ENCODE measurements around the gene ZNF534. TPM values are rescaled to one million over a fixed set of nuclear protein-coding genes. Genes with fewer than 3 reads are reported as not detected.
"Not testable (repeated sequence)": the region's sequence is repeated elsewhere in the genome, so short reads cannot be mapped to it uniquely, and the experiment has no call there.

ZNF534 gene
- total RNA-seq, 1 donor from 2014 or later: not detected

GRCh38 chr19:52492201-52492993 lies 63.4 kb downstream of the ZNF534 start:
- H3K4me3 Mint-ChIP-seq: peak overlapping the region; percentile 88
- H3K4me1 Mint-ChIP-seq (ENCODE audit: unreplicated experiment): peaks cover 4% of the 10 kb centered on the region
- H3K27ac Mint-ChIP-seq: peak overlapping the region; percentile 76
- DNase-seq (ENCODE audit: extremely low spot score, unreplicated experiment): peak; percentile 83
- TF ChIP-seq, protein P1, sequence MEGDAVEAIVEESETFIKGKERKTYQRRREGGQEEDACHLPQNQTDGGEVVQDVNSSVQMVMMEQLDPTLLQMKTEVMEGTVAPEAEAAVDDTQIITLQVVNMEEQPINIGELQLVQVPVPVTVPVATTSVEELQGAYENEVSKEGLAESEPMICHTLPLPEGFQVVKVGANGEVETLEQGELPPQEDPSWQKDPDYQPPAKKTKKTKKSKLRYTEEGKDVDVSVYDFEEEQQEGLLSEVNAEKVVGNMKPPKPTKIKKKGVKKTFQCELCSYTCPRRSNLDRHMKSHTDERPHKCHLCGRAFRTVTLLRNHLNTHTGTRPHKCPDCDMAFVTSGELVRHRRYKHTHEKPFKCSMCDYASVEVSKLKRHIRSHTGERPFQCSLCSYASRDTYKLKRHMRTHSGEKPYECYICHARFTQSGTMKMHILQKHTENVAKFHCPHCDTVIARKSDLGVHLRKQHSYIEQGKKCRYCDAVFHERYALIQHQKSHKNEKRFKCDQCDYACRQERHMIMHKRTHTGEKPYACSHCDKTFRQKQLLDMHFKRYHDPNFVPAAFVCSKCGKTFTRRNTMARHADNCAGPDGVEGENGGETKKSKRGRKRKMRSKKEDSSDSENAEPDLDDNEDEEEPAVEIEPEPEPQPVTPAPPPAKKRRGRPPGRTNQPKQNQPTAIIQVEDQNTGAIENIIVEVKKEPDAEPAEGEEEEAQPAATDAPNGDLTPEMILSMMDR (conservative IDR thresholded peaks at IDR 0.05): peak; percentile 36
- H3K36me3 Mint-ChIP-seq: no peaks in the 10 kb centered on the region
- peaks cover 19% of the 10 kb centered on the region for H3K27me3 Mint-ChIP-seq
- H3K9me3 Mint-ChIP-seq: no peaks in the 10 kb centered on the region

- no peak for DNase-seq (ENCODE audit: extremely low spot score, unreplicated experiment)
- no peaks in the 10 kb centered on the region for H3K36me3 Mint-ChIP-seq
- H3K27me3 Mint-ChIP-seq: peaks cover 19% of the 10 kb centered on the region
- peak overlapping the region; percentile 88 for H3K4me3 Mint-ChIP-seq
- TF ChIP-seq, protein P1 (conservative IDR thresholded peaks at IDR 0.05): peak; percentile 13
- H3K27ac Mint-ChIP-seq: peak overlapping the region; percentile 76
- peaks cover 4% of the 10 kb centered on the region for H3K4me1 Mint-ChIP-seq (ENCODE audit: unreplicated experiment)
- no peaks in the 10 kb centered on the region for H3K9me3 Mint-ChIP-seq
Observed at GRCh38 chr19:52492994-52493470, 64.1 kb downstream of the ZNF534 start.

GRCh38 chr19:52494518-52494917 lies 65.6 kb downstream of the ZNF534 start:
- Mint-ChIP-seq H3K27ac (no peak overlapping the region), H3K4me1 (ENCODE audit: unreplicated experiment) (peaks cover 4% of the 10 kb centered on the region), H3K27me3 (peaks cover 19% of the 10 kb centered on the region), H3K4me3 (no peak overlapping the region), H3K9me3 (no peaks in the 10 kb centered on the region), H3K36me3 (no peaks in the 10 kb centered on the region)
- TF ChIP-seq, protein P1 (conservative IDR thresholded peaks at IDR 0.05): no peak
- no peak for DNase-seq (ENCODE audit: extremely low spot score, unreplicated experiment)

DNA sequence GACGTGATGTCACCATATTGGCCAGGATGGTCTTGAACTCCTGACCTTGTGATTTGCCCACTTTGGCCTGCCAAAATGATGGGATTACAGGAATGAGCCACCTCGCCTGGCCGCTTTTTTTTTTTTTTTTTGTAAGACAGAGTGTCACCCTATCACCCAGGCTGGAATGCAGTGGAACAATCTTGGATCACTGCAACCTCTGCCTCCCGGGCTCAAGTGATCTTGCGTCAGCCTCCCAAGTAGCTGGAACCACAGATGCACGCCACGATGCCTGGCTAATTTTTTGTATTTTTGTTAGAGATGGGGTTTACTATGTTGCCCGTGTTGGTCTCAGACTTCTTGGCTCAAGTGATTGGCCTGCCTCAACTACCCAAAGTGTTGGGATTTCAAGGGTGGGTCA lies 69.6 kb downstream of the ZNF534 start:
- Mint-ChIP-seq H3K27ac (no peak overlapping the region), H3K4me1 (ENCODE audit: unreplicated experiment) (no peaks in the 10 kb centered on the region), H3K9me3 (no peaks in the 10 kb centered on the region), H3K27me3 (peaks cover 11% of the 10 kb centered on the region), H3K4me3 (no peak overlapping the region), H3K36me3 (no peaks in the 10 kb centered on the region)
- TF ChIP-seq, protein P1 (conservative IDR thresholded peaks at IDR 0.05): no peak
- DNase-seq (ENCODE audit: extremely low spot score, unreplicated experiment): no peak

DNA sequence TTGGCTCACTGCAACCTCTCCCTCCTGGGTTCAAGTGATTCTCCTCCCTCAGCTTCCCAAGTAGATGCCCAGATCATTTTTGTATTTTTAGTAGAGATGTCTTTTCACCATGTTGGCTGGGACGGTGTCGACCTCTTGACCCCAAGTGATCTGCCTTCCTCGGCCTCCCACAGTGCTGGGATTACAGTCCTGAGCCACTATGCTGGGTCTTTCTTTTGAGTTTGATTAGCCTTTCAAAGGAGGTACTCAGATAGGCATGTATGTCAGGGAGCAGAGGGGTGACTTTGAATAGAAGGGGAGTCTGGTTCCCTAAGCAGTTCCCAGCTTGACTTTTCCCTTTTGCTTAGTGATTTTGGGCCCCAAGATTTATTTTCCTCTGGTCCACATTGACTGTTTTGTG lies 71.5 kb downstream of the ZNF534 start:
- H3K36me3 Mint-ChIP-seq; H3K27me3 Mint-ChIP-seq; H3K4me1 Mint-ChIP-seq (ENCODE audit: unreplicated experiment); H3K9me3 Mint-ChIP-seq; H3K4me3 Mint-ChIP-seq; DNase-seq (ENCODE audit: extremely low spot score, unreplicated experiment); H3K27ac Mint-ChIP-seq: not testable (repeated sequence)

GRCh38 chr19:52500991-52501390 lies 72.0 kb downstream of the ZNF534 start:
- not testable (repeated sequence) for H3K4me3 Mint-ChIP-seq; H3K4me1 Mint-ChIP-seq (ENCODE audit: unreplicated experiment); DNase-seq (ENCODE audit: extremely low spot score, unreplicated experiment); H3K36me3 Mint-ChIP-seq; H3K27ac Mint-ChIP-seq; H3K27me3 Mint-ChIP-seq; H3K9me3 Mint-ChIP-seq

Other genes with a start within 250 kb of the ZNF534 start
- gene PPP2R1A, start 239.1 kb upstream of the ZNF534 start, total RNA-seq (ENCODE audit: low replicate concordance): 319 and 323 TPM in 2 replicates
- 24.1 and 33.2 TPM in 2 replicates for gene ZNF766, start 159.6 kb upstream of the ZNF534 start, total RNA-seq (ENCODE audit: low replicate concordance)
- gene ZNF480, start 132.0 kb upstream of the ZNF534 start, total RNA-seq (ENCODE audit: low replicate concordance): 16.8 and 26.2 TPM in 2 replicates
- 15.5 and 18.0 TPM in 2 replicates for gene ZNF610, start 92.9 kb upstream of the ZNF534 start, total RNA-seq (ENCODE audit: low replicate concordance)
- 25.7 and 29.6 TPM in 2 replicates for gene ZNF880, start 59.2 kb upstream of the ZNF534 start, total RNA-seq (ENCODE audit: low replicate concordance)
- gene ZNF528, start 31.3 kb upstream of the ZNF534 start, total RNA-seq (ENCODE audit: low replicate concordance): 21.8 and 31.0 TPM in 2 replicates
- 0.72 and 1.1 TPM in 2 replicates for gene ZNF578, start 24.4 kb downstream of the ZNF534 start, total RNA-seq (ENCODE audit: low replicate concordance)
- 37.4 and 52.6 TPM in 2 replicates for gene ZNF808, start 98.5 kb downstream of the ZNF534 start, total RNA-seq (ENCODE audit: low replicate concordance)
- gene ZNF701, start 141.1 kb downstream of the ZNF534 start, total RNA-seq (ENCODE audit: low replicate concordance): 25.2 and 29.1 TPM in 2 replicates
- 76.2 and 81.0 TPM in 2 replicates for gene ZNF83, start 209.2 kb downstream of the ZNF534 start, total RNA-seq (ENCODE audit: low replicate concordance)

Data from type B pancreatic cell (in vitro differentiated cells).